ENCODE data around the gene AGMO. TPM values are rescaled to one million over a fixed set of nuclear protein-coding genes. Genes with fewer than 3 reads are reported as not detected.

The AGMO gene
- total RNA-seq, 4 donors from 2014 or later: 0.11 to 0.55 TPM; not detected in 2

- Histone ChIP-seq H3K27me3 (no peaks in the 10 kb centered on the region), H3K27ac (peak overlapping the region in 1 of 4 donors; percentile 3), H3K36me3 (no peaks in the 10 kb centered on the region), H3K4me1 (no peaks in the 10 kb centered on the region), H3K9me3 (peaks cover 0 to 5% (median 0%) of the 10 kb centered on the region in 3 donors), H3K4me3 (no peak overlapping the region)
- intact Hi-C loops (cut with DNase I; ENCODE audit: low total_unique reads) (no loop called here), in situ Hi-C loops (cut with MboI; ENCODE audit: low sequenced_read_pairs in 4 of 4) (no loop called here)
- DNase-seq: no peak
- peak in 1 of 2 donors; percentile 62 for ATAC-seq
- TF ChIP-seq CTCF (IDR thresholded peaks at IDR 0.05 in 4 of 5, conservative IDR thresholded peaks at IDR 0.05 in 1 of 5) (no peak), POLR2A (IDR thresholded peaks at IDR 0.05) (no peak)
Measured at GRCh38 chr7:15582773-15583172, 21.0 kb upstream of the AGMO start.

- H3K36me3 ChIP-seq: no peaks in the 10 kb centered on the region
- peak overlapping the region in 2 of 4 donors; percentile 14 to 28 for H3K27ac ChIP-seq
- no peaks in the 10 kb centered on the region for H3K4me1 ChIP-seq
- in situ Hi-C loops (cut with MboI; ENCODE audit: low sequenced_read_pairs in 4 of 4) (no loop called here), intact Hi-C loops (cut with DNase I; ENCODE audit: low total_unique reads) (no loop called here)
- peaks cover 0 to 5% (median 0%) of the 10 kb centered on the region in 3 donors for H3K9me3 ChIP-seq
- DNase-seq: no peak
- no peak overlapping the region for H3K4me3 ChIP-seq
- no peaks in the 10 kb centered on the region for H3K27me3 ChIP-seq
- TF ChIP-seq POLR2A (IDR thresholded peaks at IDR 0.05): no peak
- no peak for ATAC-seq
Measured at GRCh38 chr7:15581352-15581951, 19.6 kb upstream of the AGMO start.

- in situ Hi-C loops (cut with MboI; ENCODE audit: low sequenced_read_pairs in 4 of 4) (no loop called here), intact Hi-C loops (cut with DNase I; ENCODE audit: low total_unique reads) (no loop called here)
- Histone ChIP-seq H3K27me3 (no peaks in the 10 kb centered on the region), H3K9me3 (peaks cover 0 to 5% (median 0%) of the 10 kb centered on the region in 3 donors), H3K4me1 (no peaks in the 10 kb centered on the region), H3K4me3 (no peak overlapping the region), H3K36me3 (no peaks in the 10 kb centered on the region), H3K27ac (peak overlapping the region in 3 of 4 donors; percentile 12 to 28 (median 14))
- ATAC-seq (no peak), DNase-seq (no peak)
- TF ChIP-seq POLR2A (IDR thresholded peaks at IDR 0.05): no peak
- TF ChIP-seq CTCF (IDR thresholded peaks at IDR 0.05 in 4 of 5, conservative IDR thresholded peaks at IDR 0.05 in 1 of 5): no peak
Measured at GRCh38 chr7:15580604-15581351, 19.0 kb upstream of the AGMO start.

- ATAC-seq: no peak
- Histone ChIP-seq H3K27ac (no peak overlapping the region), H3K4me1 (no peaks in the 10 kb centered on the region), H3K4me3 (no peak overlapping the region), H3K27me3 (no peaks in the 10 kb centered on the region), H3K36me3 (no peaks in the 10 kb centered on the region), H3K9me3 (no peaks in the 10 kb centered on the region)
- intact Hi-C loops (cut with DNase I; ENCODE audit: low total_unique reads): no loop called here
- DNase-seq: no peak
- TF ChIP-seq POLR2A (IDR thresholded peaks at IDR 0.05) (no peak), CTCF (IDR thresholded peaks at IDR 0.05 in 4 of 5, conservative IDR thresholded peaks at IDR 0.05 in 1 of 5) (no peak)
- in situ Hi-C loops (cut with MboI; ENCODE audit: low sequenced_read_pairs in 4 of 4): no loop called here
Measured at GRCh38 chr7:15577600-15577999, 15.8 kb upstream of the AGMO start.

GRCh38 chr7:15571301-15571878 lies 9.6 kb upstream of the AGMO start:
- intact Hi-C loops (cut with DNase I; ENCODE audit: low total_unique reads) (no loop called here), in situ Hi-C loops (cut with MboI; ENCODE audit: low sequenced_read_pairs in 4 of 4) (loop anchor here in 1 of 4 donors (25.0 kb wide), 1 partner anchor 491 kb away; no protein-coding TSS in a partner anchor)
- Histone ChIP-seq H3K9me3 (no peaks in the 10 kb centered on the region), H3K27ac (no peak overlapping the region), H3K4me1 (no peaks in the 10 kb centered on the region), H3K4me3 (no peak overlapping the region), H3K27me3 (no peaks in the 10 kb centered on the region), H3K36me3 (no peaks in the 10 kb centered on the region)
- no peak for TF ChIP-seq CTCF (IDR thresholded peaks at IDR 0.05 in 4 of 5, conservative IDR thresholded peaks at IDR 0.05 in 1 of 5)
- TF ChIP-seq POLR2A (IDR thresholded peaks at IDR 0.05): no peak
- no peak for DNase-seq
- no peak for ATAC-seq
